Mucosa of gallbladder (tissue), 1 donor: ENCODE data around the gene PSENEN. TPM values are rescaled to one million over a fixed set of nuclear protein-coding genes. Genes with fewer than 3 reads are reported as not detected.
"Not testable (repeated sequence)": the region's sequence is repeated elsewhere in the genome, so short reads cannot be mapped to it uniquely, and the experiment has no call there.

Experiments
- DNase-seq: peaks from one replicate; pipeline ENCODE4 v3.0.0-alpha.2; 2020; ENCODE audit warnings: low spot score
- total RNA-seq: library from RNA; stranded (reverse); gene quantifications from one replicate; pipeline ENCODE4 v1.2.1, GENCODE V29; 2021
- donor health status: DM: no; HTN: no; CAD: no.

PSENEN gene
- total RNA-seq, 1 donor from 2014 or later, result 67.9 TPM

- DNase-seq, result no peak
These were observed 27.0 kb upstream of the PSENEN start for GRCh38 chr19:35718345-35719041.

DNA sequence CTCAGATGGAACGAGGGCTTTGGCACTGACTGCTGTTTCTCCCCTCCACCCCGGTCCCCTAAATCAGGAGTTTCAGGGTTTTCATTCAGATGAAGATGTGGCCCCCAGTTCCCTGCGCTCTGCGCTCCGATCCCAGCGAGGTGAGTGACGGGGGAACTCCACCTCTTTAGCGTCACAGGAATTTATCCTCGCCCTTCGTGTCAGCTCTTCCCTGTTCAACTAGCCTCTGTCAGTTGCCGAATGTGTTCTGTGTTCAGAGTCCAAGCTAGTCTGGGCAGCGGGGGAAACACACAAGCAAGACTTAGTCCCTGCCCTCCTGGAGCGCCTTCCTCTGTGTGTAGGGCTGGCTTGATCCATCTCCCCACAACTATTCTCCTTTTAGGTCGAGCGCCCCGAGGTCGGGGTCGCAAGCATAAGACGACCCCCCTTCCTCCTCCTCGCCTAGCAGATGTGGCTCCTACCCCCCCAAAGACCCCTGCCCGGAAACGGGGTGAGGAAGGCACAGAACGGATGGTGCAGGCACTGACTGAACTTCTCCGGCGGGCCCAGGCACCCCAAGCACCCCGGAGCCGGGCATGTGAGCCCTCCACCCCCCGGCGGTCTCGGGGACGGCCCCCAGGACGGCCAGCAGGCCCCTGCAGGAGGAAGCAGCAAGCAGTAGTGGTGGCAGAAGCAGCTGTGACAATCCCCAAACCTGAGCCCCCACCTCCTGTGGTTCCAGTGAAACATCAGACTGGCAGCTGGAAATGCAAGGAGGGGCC, 25.9 kb upstream of the PSENEN start:
- no peak for DNase-seq

- no peak for DNase-seq
These were observed 25.3 kb upstream of the PSENEN start for GRCh38 chr19:35720163-35720524.

DNA sequence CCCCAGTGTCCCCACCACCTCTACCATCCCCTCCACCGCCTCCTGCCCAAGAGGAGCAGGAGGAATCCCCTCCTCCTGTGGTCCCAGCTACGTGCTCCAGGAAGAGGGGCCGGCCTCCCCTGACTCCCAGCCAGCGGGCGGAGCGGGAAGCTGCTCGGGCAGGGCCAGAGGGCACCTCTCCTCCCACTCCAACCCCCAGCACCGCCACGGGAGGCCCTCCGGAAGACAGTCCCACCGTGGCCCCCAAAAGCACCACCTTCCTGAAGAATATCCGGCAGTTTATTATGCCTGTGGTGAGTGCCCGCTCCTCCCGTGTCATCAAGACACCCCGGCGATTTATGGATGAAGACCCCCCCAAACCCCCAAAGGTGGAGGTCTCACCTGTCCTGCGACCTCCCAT, 24.8 kb upstream of the PSENEN start:
- no peak for DNase-seq

DNA sequence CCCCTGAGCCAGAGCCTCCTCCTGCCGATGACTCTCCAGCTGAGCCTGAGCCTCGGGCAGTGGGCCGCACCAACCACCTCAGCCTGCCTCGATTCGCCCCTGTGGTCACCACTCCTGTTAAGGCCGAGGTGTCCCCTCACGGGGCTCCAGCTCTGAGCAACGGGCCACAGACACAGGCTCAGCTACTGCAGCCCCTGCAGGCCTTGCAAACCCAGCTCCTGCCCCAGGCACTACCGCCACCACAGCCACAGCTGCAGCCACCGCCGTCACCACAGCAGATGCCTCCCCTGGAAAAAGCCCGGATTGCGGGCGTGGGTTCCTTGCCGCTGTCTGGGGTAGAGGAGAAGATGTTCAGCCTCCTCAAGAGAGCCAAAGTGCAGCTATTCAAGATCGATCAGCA, 24.1 kb upstream of the PSENEN start:
- DNase-seq, result no peak

DNA sequence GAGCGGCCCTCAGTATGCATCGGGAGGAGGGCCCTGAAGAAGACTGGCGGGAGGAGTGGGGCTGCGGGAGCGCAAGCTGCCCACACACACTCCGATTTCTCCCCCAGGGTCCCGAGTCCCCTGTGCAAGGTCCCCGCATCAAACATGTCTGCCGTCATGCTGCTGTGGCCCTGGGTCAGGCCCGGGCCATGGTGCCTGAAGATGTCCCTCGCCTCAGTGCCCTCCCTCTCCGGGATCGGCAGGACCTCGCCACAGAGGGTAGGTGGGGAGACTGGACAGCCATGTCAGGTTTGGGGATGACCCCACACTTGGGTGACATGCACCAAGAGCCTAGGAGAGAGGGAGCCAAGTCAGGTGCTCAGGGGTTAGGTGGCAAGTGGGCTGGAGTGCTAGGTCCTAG, 23.0 kb upstream of the PSENEN start:
- DNase-seq, result no peak

DNA sequence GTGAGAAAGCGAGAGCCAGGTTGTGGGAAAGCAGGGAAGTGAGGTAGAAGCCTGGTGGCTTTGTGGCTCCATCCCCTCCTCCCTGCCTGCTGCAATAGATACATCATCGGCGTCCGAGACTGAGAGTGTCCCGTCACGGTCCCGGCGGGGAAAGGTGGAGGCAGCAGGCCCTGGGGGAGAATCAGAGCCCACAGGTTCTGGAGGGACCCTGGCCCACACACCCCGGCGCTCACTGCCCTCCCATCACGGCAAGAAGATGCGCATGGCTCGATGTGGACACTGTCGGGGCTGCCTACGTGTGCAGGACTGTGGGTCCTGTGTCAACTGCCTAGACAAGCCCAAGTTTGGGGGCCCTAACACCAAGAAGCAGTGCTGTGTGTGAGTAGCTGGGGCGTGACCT, 22.6 kb upstream of the PSENEN start:
- no peak for DNase-seq

DNA sequence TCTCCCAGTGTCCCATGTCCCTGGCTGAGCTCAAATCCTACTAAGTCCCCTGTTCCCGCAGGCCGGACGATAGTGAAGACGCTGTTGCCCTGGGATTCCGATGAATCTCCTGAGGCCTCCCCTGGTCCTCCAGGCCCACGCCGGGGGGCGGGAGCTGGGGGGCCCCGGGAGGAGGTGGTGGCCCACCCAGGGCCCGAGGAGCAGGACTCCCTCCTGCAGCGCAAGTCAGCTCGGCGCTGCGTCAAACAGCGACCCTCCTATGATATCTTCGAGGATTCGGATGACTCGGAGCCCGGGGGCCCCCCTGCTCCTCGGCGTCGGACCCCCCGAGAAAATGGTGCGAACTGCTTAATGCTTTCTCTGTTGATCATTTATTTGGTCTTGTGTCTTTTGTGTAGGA, 21.8 kb upstream of the PSENEN start:
- DNase-seq, result no peak

GRCh38 chr19:35724132-35724531, 21.3 kb upstream of the PSENEN start:
- DNase-seq, result not testable (repeated sequence)

DNA sequence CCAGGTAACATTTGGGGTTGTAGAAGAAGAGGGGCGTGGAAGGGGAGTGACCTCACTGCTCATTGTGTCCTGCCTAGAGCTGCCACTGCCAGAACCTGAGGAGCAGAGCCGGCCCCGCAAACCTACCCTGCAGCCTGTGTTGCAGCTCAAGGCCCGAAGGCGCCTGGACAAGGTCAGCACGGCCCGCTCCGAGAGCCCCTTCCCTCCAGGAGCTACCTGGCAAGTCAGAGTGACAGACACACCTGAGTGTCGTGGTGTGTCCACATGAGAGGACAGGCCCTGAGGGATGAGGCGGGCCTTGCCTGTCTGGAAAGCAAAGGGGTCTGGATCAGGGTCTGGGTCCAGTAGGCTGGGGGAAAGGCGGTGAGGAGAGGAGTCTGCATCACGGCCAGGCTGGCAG, 20.9 kb upstream of the PSENEN start:
- no peak for DNase-seq

DNA sequence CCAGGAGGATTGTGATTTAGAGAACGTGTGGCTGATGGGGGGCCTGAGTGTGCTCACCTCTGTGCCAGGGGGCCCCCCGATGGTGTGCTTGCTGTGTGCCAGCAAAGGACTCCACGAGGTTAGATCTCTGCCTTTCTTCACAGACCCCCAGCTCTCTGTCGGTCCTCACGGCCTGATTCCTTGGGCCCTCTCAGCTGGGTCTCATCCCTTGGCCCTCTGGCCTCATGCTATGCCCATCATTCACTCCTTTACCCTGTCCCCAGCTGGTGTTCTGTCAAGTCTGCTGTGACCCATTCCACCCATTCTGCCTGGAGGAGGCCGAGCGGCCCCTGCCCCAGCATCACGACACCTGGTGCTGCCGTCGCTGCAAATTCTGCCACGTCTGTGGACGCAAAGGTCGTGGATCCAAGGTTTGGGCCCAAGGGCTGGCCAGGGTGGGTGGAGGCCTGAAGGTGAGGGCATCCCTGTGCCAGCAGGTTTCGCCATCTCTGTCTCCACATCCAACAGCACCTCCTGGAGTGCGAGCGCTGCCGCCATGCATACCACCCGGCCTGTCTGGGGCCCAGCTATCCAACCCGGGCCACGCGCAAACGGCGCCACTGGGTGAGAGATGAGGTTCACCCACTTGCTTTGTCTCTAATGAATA, 20.1 kb upstream of the PSENEN start:
- no peak for DNase-seq

GRCh38 chr19:35727053-35727955, 18.1 kb upstream of the PSENEN start:
- no peak for DNase-seq

DNA sequence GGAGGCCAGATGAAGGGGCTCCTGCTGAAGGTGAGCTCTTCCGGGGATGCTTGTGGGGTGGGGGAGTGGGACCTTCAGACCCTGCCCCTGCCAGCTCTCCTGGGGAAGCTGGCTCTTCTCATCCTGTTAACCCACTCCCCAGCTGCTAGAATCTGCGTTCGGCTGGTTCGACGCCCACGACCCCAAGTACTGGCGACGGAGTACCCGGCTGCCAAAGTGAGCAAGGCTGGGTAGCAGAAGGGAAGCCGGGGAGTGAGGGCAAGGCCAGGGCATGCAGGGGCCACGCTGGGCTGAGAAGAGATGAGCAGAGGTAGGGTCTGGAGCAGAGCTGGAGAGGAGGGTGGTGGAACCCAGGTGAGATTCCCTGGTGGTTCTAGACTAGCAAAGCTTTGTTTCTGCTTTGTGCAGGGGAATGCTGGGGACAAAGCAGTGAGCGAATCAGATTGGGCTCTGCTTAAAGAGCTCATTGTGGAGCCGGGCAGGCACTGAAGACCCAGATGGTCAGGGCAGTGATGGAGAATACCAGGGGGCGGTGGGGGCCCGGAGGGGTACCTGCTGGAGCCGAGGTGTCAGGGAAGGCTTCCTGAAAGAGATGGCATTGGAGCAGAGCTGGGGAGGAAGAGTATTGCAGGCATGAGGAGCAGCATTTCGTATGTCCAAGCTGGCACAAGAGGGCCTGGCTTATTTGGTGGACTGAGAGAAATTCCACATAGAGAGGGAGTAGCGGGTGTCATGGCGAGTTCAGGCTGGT, 17.3 kb upstream of the PSENEN start:
- no peak for DNase-seq

DNA sequence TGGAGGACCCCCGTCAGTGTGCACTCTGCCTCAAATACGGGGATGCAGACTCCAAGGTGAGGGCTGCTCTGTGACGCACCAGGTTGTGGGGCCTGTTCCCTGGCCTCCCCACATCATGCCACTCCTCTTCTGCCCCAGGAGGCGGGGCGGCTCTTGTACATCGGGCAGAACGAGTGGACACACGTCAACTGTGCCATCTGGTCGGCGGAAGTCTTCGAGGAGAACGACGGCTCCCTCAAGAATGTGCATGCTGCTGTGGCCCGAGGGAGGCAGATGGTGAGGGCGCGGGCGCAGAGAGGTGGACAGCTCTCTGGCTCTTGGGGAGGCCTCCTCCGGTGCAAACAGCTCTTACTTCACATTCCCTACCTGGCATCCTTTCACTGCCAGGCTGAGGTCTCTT, 16.4 kb upstream of the PSENEN start:
- DNase-seq, result no peak

GRCh38 chr19:35729763-35730162, 15.7 kb upstream of the PSENEN start:
- DNase-seq, result no peak

GRCh38 chr19:35730326-35730725, 15.1 kb upstream of the PSENEN start:
- DNase-seq, result no peak

DNA sequence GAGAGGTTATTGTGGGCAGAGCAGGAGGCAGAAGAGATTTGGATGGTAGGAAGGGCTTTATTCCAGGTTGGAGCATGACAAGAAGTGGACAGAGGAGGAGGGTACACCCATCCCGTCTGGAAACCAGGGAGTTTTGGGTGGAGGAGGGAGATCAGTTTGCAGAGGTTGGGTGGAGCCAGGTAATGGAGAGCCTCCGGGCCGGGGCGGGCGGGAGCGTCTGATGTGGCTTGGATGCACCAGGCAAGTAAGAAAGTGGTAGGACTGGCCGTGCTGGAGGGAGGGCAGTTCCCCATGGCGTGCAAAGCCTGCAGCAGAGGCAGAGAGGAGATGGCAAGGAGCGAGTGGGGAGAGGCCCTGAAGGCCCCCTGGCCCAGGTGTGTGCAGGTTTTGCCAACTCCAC, 14.1 kb upstream of the PSENEN start:
- DNase-seq, result no peak

DNA sequence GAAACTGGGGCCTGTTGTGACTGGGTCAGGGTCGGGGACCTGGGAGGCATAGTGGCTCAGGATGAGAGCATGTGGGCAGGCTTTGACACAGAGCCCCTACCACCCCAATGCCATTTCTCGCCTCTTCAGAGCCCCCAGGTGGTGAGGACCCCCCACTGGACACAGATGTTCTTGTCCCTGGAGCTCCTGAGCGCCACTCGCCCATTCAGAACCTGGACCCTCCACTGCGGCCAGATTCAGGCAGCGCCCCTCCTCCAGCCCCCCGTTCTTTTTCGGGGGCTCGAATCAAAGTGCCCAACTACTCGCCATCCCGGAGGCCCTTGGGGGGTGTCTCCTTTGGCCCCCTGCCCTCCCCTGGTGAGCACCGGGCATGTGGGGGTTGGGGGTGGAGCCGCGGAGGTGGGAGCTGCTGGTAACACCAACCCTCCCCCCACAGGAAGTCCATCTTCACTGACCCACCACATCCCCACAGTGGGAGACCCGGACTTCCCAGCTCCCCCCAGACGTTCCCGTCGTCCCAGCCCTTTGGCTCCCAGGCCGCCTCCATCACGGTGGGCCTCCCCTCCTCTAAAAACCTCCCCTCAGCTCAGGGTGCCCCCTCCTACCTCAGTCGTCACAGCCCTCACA, 13.6 kb upstream of the PSENEN start:
- DNase-seq, result no peak

DNA sequence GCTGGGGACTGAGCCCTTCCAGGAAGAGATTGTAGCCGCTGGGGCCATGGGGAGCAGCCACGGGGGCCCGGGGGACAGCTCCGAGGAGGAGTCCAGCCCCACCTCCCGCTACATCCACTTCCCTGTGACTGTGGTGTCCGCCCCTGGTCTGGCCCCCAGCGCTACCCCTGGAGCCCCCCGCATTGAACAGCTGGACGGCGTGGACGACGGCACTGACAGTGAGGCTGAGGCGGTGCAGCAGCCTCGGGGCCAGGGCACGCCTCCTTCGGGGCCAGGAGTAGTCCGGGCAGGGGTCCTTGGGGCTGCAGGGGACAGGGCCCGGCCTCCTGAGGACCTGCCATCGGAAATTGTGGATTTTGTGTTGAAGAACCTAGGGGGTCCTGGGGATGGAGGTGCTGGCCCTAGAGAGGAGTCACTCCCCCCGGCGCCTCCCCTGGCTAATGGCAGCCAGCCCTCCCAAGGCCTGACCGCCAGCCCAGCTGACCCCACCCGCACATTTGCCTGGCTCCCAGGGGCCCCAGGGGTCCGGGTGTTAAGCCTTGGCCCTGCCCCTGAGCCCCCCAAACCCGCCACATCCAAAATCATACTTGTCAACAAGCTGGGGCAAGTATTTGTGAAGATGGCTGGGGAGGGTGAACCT, 12.8 kb upstream of the PSENEN start:
- DNase-seq, result no peak
